Hematopoietic multipotent progenitor cell treated with erythropoietin and hydrocortisone succinate and interleukin-3 and kit ligand, for 17 days (in vitro differentiated cells): ENCODE data around the gene MKS1.

ENCODE experiments used
- DNase-seq: peaks from one replicate; pipeline ENCODE4 v3.0.0-alpha.2; 2015; ENCODE audit warnings: low spot score

MKS1 gene

DNA sequence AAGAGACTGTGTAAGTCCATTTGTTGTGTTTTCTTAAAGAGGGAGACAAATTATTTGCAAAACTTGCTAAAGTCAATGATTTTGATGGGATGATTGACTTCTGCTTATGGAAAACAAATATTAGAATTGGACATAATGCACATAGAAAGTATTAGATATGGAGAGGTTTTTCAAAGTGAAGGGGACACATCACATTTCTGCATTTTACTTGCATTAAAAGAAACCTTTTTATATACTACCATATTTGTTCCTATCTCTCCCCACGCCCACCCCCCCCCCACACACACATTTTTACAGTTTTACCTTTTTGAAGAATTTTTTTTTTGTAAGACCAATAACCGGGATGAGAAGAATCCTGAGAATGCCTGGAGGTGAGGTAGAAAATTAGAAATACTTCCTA lies 60.9 kb downstream of the MKS1 start:
- DNase-seq: no peak

DNA sequence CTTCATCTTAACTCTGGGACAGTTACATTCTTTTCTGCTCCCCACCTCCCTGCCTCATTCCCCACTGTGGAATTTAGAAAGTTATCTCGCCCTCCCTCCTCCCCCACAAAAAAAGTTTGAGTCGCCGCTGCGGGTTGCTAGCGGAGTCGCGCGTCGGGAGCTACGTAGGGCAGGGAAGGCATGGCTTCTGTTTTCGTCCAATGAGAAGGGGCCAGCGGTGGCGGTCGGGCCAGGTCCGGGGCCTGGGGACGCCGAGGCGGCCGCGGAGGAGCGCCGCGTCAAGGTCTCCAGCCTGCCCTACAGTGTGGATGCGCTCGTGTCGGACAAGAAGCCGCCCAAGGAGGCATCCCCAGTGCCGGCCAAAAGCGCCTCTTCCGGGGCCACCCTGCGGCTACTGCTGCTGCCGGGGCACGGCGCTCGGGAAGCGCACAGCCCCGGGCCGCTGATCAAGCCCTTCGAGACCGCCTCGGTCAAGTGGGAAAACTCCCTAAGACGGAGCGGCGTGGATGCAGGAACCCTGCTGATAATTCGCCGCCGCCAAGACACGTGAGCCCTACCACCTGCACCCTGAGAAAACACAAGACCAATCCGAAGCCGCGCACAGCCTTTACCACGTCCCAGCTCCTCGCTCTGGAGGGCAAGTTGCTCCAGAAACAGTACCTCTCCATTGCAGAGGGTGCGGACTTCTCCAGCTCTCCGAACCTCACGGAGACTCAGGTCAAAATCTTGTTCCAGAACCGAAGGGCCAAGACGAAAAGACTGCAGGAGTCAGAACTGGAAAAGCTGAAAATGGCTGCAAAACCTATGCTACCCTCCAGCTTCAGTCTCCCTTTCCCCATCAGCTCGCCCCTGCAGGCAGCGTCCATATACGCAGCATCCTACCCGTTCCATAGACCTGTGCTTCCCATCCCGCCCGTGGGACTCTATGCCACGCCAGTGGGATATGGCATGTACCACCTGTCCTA lies 61.9 kb downstream of the MKS1 start:
- no peak for DNase-seq
